Choroid plexus epithelial cell (primary cell): ENCODE data around the gene TBCE.
"Not testable (repeated sequence)": the region's sequence is repeated elsewhere in the genome, so short reads cannot be mapped to it uniquely, and the experiment has no call there.

ENCODE experiments used
- DNase-seq: peaks from one replicate; pipeline ENCODE4 v3.0.0-alpha.2; 2010; ENCODE audit warnings: low read depth
- H3K4me3 ChIP-seq: 2 replicates; pipeline ENCODE4 v1.5.1; 2011; ENCODE audit warnings: low read depth, mild to moderate bottlenecking, control low read depth, low read length, moderate library complexity
- CTCF ChIP-seq: conservative IDR thresholded peaks from 2 replicates; pipeline ENCODE4 v1.5.1; 2011; ENCODE audit warnings: low read depth, mild to moderate bottlenecking, control low read depth, inconsistent platforms, low read length, moderate library complexity

TBCE gene

DNA sequence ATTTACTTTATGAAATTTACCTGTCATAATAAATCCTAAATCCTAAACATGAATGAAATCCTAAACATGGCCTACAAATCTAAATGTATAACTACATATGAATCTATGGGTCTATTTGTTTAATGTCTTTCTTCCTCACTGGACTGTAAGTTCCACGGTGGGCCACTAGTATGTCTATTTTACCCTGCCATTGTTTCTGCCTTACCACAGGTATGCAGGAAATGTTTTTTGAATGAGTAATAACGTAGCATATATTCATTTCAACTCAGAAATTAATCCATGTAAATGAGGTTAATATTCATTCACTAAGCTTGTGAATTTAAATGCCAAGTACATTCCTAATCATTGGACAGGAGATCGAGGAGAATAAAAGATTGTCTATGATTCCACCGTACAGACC, 101.7 kb downstream of the TBCE start:
- no peak overlapping the region for H3K4me3 ChIP-seq
- TF ChIP-seq CTCF = peak; percentile 29
- DNase-seq = peak; percentile 75

- DNase-seq = not testable (repeated sequence)
Measured at GRCh38 chr1:235469897-235470296, 102.7 kb downstream of the TBCE start.

GRCh38 chr1:235470741-235471439, 103.7 kb downstream of the TBCE start:
- no peak overlapping the region for H3K4me3 ChIP-seq
- no peak for DNase-seq
- no peak for TF ChIP-seq CTCF

More at GRCh38 chr1:235469897-235470296, 102.7 kb downstream of the TBCE start:
- H3K4me3 ChIP-seq = not testable (repeated sequence)

GRCh38 chr1:235473806-235474205, 106.6 kb downstream of the TBCE start:
- no peak for TF ChIP-seq CTCF
- DNase-seq = no peak
- no peak overlapping the region for H3K4me3 ChIP-seq

- H3K4me3 ChIP-seq = no peak overlapping the region
- TF ChIP-seq CTCF = no peak
- DNase-seq = no peak
Measured at GRCh38 chr1:235483090-235483489, 115.9 kb downstream of the TBCE start.

- no peak for TF ChIP-seq CTCF
- no peak overlapping the region for H3K4me3 ChIP-seq
Measured at GRCh38 chr1:235485558-235485957, 118.3 kb downstream of the TBCE start.

DNA sequence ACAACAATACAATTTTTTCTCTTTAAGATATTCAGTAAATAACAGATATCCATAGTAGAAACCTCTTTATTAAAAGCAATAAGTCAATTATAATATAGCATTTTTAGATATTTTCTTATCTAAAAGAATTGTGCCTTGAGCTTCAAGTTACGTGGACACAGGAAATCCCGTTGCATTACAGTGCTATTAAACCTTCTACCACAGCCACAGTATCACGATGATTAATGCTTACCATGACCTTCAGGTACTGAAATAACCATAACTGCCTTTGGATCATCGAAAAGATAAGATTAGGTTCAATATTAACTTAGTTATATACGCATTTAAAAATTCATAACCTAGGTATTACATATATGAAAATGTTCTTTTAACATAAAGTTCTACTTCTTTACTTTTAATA, 119.1 kb downstream of the TBCE start:
- no peak for TF ChIP-seq CTCF
- no peak overlapping the region for H3K4me3 ChIP-seq
- peak; percentile 54 for DNase-seq

More at GRCh38 chr1:235485558-235485957, 118.3 kb downstream of the TBCE start:
- DNase-seq = no peak
